ENCODE measurements around the gene EBP. TPM values are rescaled to one million over a fixed set of nuclear protein-coding genes. Genes with fewer than 3 reads are reported as not detected.

Gene EBP
- total RNA-seq, 1 donor: 45.6 TPM

DNA sequence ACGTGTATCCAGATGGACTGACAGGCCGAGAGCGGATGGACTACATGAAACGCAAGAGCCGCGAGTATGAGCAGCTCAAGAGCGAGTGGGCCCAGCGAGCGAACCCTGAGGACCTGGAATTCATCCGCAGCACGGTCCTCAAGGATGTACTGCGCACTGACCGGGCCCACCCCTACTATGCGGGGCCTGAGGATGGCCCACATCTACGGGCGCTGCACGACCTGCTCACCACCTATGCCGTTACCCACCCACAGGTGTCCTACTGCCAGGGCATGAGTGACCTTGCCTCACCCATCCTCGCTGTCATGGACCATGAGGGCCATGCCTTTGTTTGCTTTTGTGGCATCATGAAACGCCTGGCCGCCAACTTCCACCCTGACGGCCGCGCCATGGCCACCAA lies 38.0 kb downstream of the EBP start:
- Histone ChIP-seq H3K4me3 (ENCODE audit: insufficient read depth, low read length) (no peak overlapping the region), H3K79me2 (ENCODE audit: insufficient read depth, low read length) (no peaks in the 10 kb centered on the region), H3K4me2 (ENCODE audit: insufficient read depth, low read length) (no peak overlapping the region), H4K20me1 (ENCODE audit: insufficient read depth, low read length) (peaks cover 5% of the 10 kb centered on the region), H2AFZ (ENCODE audit: low read length) (no peak overlapping the region), H3K27me3 (ENCODE audit: insufficient read depth, low read length) (no peaks in the 10 kb centered on the region), H3K27ac (ENCODE audit: low read depth, low read length) (no peak overlapping the region), H3K36me3 (ENCODE audit: insufficient read depth, low read length) (peaks cover 19% of the 10 kb centered on the region), H3K4me1 (ENCODE audit: insufficient read depth, low read length) (peaks cover 3% of the 10 kb centered on the region), H3K9me3 (ENCODE audit: low read depth, low read length) (no peaks in the 10 kb centered on the region)
- TF ChIP-seq, protein P1, sequence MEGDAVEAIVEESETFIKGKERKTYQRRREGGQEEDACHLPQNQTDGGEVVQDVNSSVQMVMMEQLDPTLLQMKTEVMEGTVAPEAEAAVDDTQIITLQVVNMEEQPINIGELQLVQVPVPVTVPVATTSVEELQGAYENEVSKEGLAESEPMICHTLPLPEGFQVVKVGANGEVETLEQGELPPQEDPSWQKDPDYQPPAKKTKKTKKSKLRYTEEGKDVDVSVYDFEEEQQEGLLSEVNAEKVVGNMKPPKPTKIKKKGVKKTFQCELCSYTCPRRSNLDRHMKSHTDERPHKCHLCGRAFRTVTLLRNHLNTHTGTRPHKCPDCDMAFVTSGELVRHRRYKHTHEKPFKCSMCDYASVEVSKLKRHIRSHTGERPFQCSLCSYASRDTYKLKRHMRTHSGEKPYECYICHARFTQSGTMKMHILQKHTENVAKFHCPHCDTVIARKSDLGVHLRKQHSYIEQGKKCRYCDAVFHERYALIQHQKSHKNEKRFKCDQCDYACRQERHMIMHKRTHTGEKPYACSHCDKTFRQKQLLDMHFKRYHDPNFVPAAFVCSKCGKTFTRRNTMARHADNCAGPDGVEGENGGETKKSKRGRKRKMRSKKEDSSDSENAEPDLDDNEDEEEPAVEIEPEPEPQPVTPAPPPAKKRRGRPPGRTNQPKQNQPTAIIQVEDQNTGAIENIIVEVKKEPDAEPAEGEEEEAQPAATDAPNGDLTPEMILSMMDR (IDR thresholded peaks at IDR 0.05; ENCODE audit: extremely low read depth, low read depth, low read length): no peak
- DNase-seq (ENCODE audit: insufficient read length, low spot score, missing footprints): no peak

DNA sequence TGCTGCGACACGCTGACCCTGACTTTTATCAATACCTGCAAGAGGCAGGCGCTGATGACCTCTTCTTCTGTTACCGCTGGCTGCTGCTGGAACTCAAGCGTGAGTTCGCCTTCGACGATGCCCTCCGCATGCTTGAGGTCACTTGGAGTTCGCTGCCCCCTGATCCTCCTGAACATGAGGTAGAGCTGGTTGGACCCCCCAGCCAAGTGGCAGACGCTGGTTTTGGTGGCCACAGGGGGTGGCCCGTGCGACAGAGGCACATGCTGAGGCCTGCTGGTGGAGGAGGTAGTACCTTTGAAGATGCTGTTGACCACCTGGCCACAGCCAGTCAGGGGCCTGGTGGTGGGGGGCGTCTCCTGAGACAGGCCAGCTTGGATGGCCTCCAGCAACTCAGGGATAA lies 38.4 kb downstream of the EBP start:
- Histone ChIP-seq H3K9me3 (ENCODE audit: low read depth, low read length) (no peaks in the 10 kb centered on the region), H3K27me3 (ENCODE audit: insufficient read depth, low read length) (no peaks in the 10 kb centered on the region), H3K4me2 (ENCODE audit: insufficient read depth, low read length) (no peak overlapping the region), H3K79me2 (ENCODE audit: insufficient read depth, low read length) (no peaks in the 10 kb centered on the region), H4K20me1 (ENCODE audit: insufficient read depth, low read length) (peaks cover 5% of the 10 kb centered on the region), H3K4me1 (ENCODE audit: insufficient read depth, low read length) (peaks cover 3% of the 10 kb centered on the region), H2AFZ (ENCODE audit: low read length) (no peak overlapping the region), H3K36me3 (ENCODE audit: insufficient read depth, low read length) (peaks cover 16% of the 10 kb centered on the region), H3K27ac (ENCODE audit: low read depth, low read length) (no peak overlapping the region), H3K4me3 (ENCODE audit: insufficient read depth, low read length) (no peak overlapping the region)
- DNase-seq (ENCODE audit: insufficient read length, low spot score, missing footprints): no peak
- TF ChIP-seq, protein P1 (IDR thresholded peaks at IDR 0.05; ENCODE audit: extremely low read depth, low read depth, low read length): no peak

DNA sequence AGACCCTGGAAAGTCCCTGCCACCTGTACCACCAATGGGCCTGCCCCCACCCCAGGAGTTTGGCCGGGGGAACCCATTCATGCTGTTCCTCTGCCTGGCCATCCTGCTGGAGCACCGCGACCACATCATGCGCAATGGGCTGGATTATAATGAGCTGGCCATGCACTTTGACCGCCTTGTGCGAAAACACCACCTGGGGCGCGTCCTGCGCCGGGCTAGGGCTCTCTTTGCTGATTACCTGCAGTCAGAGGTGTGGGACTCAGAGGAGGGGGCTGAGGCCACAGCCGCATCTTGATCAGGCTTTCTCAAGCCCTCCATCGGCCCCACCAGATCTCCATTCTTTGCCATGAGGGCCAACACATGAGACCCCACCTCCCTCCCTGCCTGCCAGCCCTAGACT lies 39.1 kb downstream of the EBP start:
- TF ChIP-seq, protein P1 (IDR thresholded peaks at IDR 0.05; ENCODE audit: extremely low read depth, low read depth, low read length): no peak
- no peak overlapping the region for H3K27ac ChIP-seq (ENCODE audit: low read depth, low read length)
- no peak overlapping the region for H3K4me3 ChIP-seq (ENCODE audit: insufficient read depth, low read length)

DNA sequence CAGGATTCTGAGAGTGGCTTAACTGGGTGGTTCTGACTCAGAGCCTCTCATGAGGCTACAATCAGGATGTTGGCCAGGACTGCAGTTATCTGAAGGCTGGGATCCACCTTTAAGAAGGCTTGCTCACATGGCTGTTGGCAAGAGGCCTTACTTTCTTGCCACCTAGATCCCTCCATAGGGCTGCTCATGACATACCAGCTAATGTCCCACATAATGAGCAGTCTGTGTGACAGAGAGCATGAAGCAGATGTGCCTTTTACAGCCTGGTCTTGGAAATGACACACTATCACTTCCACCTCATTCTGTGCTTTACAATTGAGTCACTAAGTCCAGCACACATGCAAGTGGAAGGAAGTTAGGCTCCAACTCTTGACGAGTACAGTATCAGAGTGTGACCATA lies 48.4 kb downstream of the EBP start:
- Histone ChIP-seq H4K20me1 (ENCODE audit: insufficient read depth, low read length) (no peaks in the 10 kb centered on the region), H3K9me3 (ENCODE audit: low read depth, low read length) (no peaks in the 10 kb centered on the region), H3K36me3 (ENCODE audit: insufficient read depth, low read length) (peaks cover under 1% of the 10 kb centered on the region), H3K4me1 (ENCODE audit: insufficient read depth, low read length) (peaks cover 9% of the 10 kb centered on the region), H3K27me3 (ENCODE audit: insufficient read depth, low read length) (no peaks in the 10 kb centered on the region), H3K4me3 (ENCODE audit: insufficient read depth, low read length) (no peak overlapping the region), H3K4me2 (ENCODE audit: insufficient read depth, low read length) (no peak overlapping the region), H3K27ac (ENCODE audit: low read depth, low read length) (peak overlapping the region; percentile 72), H2AFZ (ENCODE audit: low read length) (peak overlapping the region; percentile 47), H3K79me2 (ENCODE audit: insufficient read depth, low read length) (peaks cover 2% of the 10 kb centered on the region)
- TF ChIP-seq, protein P1 (IDR thresholded peaks at IDR 0.05; ENCODE audit: extremely low read depth, low read depth, low read length): no peak
- DNase-seq (ENCODE audit: insufficient read length, low spot score, missing footprints): no peak

More for the DNA sequence above, 39.1 kb downstream of the EBP start:
- Histone ChIP-seq H3K9me3 (ENCODE audit: low read depth, low read length) (no peaks in the 10 kb centered on the region), H3K27me3 (ENCODE audit: insufficient read depth, low read length) (no peaks in the 10 kb centered on the region), H4K20me1 (ENCODE audit: insufficient read depth, low read length) (peaks cover 5% of the 10 kb centered on the region), H2AFZ (ENCODE audit: low read length) (no peak overlapping the region), H3K36me3 (ENCODE audit: insufficient read depth, low read length) (peaks cover 14% of the 10 kb centered on the region), H3K4me1 (ENCODE audit: insufficient read depth, low read length) (peaks cover 3% of the 10 kb centered on the region), H3K79me2 (ENCODE audit: insufficient read depth, low read length) (no peaks in the 10 kb centered on the region), H3K4me2 (ENCODE audit: insufficient read depth, low read length) (no peak overlapping the region)
- DNase-seq (ENCODE audit: insufficient read length, low spot score, missing footprints): no peak
